Gastrocnemius medialis (tissue), 4 donors: Measurements from ENCODE around the gene MGST2. TPM values are rescaled to one million over a fixed set of nuclear protein-coding genes. Genes with fewer than 3 reads are reported as not detected.

ENCODE experiments used
- ATAC-seq, 2 donors: fragments of 150-250 bp; one replicate each; pipeline ENCODE4 v1.9.1; 2016
- DNase-seq, 2 donors: peaks; one replicate each; pipeline ENCODE4 v3.0.0-alpha.2; 2019
- H3K27ac ChIP-seq, 4 donors: fragments of 200-600 bp; sonication (generic); 1 replicate in 1 of 4; 2 replicates in 3 of 4; pipeline ENCODE4 v1.5.1; 2016 to 2018; ENCODE audit warnings: mild to moderate bottlenecking in 2 of 4, moderate library complexity in 1 of 4
- H3K27me3 ChIP-seq, 3 donors: fragments of 200-600 bp; sonication (generic) in 2 of 3; 1 replicate in 1 of 3; 2 replicates in 2 of 3; pipeline versions ENCODE4 v1.5.1 to v1.6.0; 2016 to 2019; ENCODE audit warnings: mild to moderate bottlenecking in 1 of 3, moderate library complexity in 1 of 3
- H3K36me3 ChIP-seq, 2 donors: fragments of 200-600 bp; sonication (generic) in 1 of 2; one replicate each; pipeline ENCODE4 v1.5.1; 2017 to 2018
- H3K4me1 ChIP-seq, 2 donors: fragments of 200-600 bp; sonication (generic) in 1 of 2; one replicate each; pipeline ENCODE4 v1.5.1; 2016 to 2017; ENCODE audit warnings: mild to moderate bottlenecking in 2 of 2
- H3K4me3 ChIP-seq, 4 donors: fragments of 200-600 bp; sonication (generic) in 3 of 4; 1 replicate in 1 of 4; 2 replicates in 3 of 4; pipeline ENCODE4 v1.5.1; 2016 to 2019; ENCODE audit warnings: mild to moderate bottlenecking in 2 of 4
- H3K9me3 ChIP-seq, 3 donors: fragments of 200-600 bp; sonication (generic) in 2 of 3; 1 replicate in 1 of 3; 2 replicates in 2 of 3; pipeline ENCODE4 v1.5.1; 2016 to 2019
- CTCF ChIP-seq, 5 experiments: fragments of 450-650 bp in 3 of 5; fragments of 200-600 bp in 2 of 5; sonication (generic) in 2 of 5; IDR thresholded peaks in 4 of 5; conservative IDR thresholded peaks in 1 of 5; 1 replicate in 4 of 5; 2 replicates in 1 of 5; pipeline ENCODE4 v1.5.1; 2016 to 2019; ENCODE audit warnings: antibody characterized with exemption in 5 of 5, mild to moderate bottlenecking in 3 of 5, moderate library complexity in 3 of 5
- POLR2A ChIP-seq, 2 donors: fragments of 450-650 bp; IDR thresholded peaks; one replicate each; pipeline ENCODE4 v1.6.1; 2017; ENCODE audit warnings: antibody characterized with exemption in 2 of 2, mild to moderate bottlenecking in 2 of 2, moderate library complexity in 2 of 2
- in situ Hi-C, 4 donors: fragments of 200-750 bp; cut with MboI; loops; one replicate each; pipeline versions ENCODE4 v1.15.0 to v1.8.0; 2017; ENCODE audit warnings: low sequenced_read_pairs in 4 of 4
- intact Hi-C: fragments of 100-400 bp; cut with DNase I; formaldehyde crosslinking; loops from one replicate; pipeline ENCODE4 v1.15.1; 2023; ENCODE audit warnings: low total_unique reads
- total RNA-seq, 4 donors: library from RNA; depleted of rRNA; stranded (reverse); fragments of >200 nt; gene quantifications; one replicate each; pipeline versions ENCODE4 v1.1.0 to v1.2.3, GENCODE V29; 2016

The MGST2 gene
- total RNA-seq, 4 donors from 2014 or later: 17.3 to 38.6 (median 30.9) TPM

GRCh38 chr4:139641218-139641617 lies 24.4 kb upstream of the MGST2 start:
- intact Hi-C loops: no loop called here
- TF ChIP-seq POLR2A (IDR thresholded peaks at IDR 0.05) (no peak), CTCF (IDR thresholded peaks at IDR 0.05 in 4 of 5, conservative IDR thresholded peaks at IDR 0.05 in 1 of 5) (no peak)
- Histone ChIP-seq H3K27ac (no peak overlapping the region), H3K9me3 (no peaks in the 10 kb centered on the region), H3K36me3 (no peaks in the 10 kb centered on the region), H3K4me1 (no peaks in the 10 kb centered on the region), H3K4me3 (no peak overlapping the region), H3K27me3 (no peaks in the 10 kb centered on the region)
- no peak for DNase-seq
- in situ Hi-C loops: loop anchor here in 2 of 4 donors (10.0 to 25.0 kb wide), 2 partner anchors 146 to 604 kb away; no protein-coding TSS in a partner anchor
- no peak for ATAC-seq

GRCh38 chr4:139642364-139642763 lies 23.3 kb upstream of the MGST2 start:
- DNase-seq (no peak), ATAC-seq (no peak)
- Histone ChIP-seq H3K27me3 (no peaks in the 10 kb centered on the region), H3K4me1 (no peaks in the 10 kb centered on the region), H3K27ac (no peak overlapping the region), H3K4me3 (no peak overlapping the region), H3K9me3 (no peaks in the 10 kb centered on the region), H3K36me3 (no peaks in the 10 kb centered on the region)
- intact Hi-C loops (no loop called here), in situ Hi-C loops (loop anchor here in 2 of 4 donors (10.0 to 25.0 kb wide), 2 partner anchors 148 to 605 kb away; no protein-coding TSS in a partner anchor)
- TF ChIP-seq CTCF (IDR thresholded peaks at IDR 0.05 in 4 of 5, conservative IDR thresholded peaks at IDR 0.05 in 1 of 5) (no peak), POLR2A (IDR thresholded peaks at IDR 0.05) (no peak)

DNA sequence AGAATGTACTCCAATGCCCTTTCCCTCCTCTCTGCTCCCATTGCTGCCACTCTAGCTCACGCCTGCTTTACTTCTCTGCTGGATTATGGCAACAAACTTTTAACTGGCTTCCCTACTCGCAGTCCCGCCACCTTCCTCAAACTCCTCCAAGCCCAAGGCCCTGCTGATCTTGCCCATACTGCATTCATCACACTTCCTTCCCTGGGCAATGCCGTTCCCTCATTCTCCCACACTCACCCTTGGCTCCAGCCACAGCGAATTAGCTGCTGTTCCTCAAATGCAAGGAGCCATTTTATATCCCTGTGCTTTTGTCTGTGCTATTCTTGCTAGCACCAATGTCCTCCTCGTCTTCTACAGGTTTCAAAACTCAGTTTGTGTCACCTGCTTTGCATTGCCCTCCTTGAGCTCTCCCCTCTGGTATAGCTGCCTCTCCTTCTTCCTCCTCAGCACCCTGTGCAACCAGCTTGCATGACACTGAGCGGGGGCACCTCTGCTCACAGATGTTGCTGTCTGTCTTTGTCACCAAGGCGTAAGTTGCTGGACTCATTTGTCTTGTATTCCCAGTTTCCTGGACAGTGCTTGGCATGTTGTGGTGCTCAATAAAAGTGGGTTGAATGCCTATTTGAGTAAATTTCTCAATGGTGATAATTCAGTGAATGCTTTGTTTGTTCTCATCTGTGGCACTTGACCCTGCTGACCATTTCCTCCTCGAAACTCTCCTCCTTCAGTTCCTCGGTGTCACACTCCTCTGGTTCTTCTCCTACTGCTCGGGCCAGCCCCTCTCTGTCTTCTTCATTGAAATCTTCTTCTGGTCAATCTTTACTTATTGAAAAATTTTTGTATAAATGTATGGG lies 22.4 kb upstream of the MGST2 start:
- DNase-seq (no peak), ATAC-seq (no peak)
- H3K4me3 ChIP-seq: no peak overlapping the region
- no peak overlapping the region for H3K27ac ChIP-seq
- no peaks in the 10 kb centered on the region for H3K4me1 ChIP-seq
- H3K36me3 ChIP-seq: no peaks in the 10 kb centered on the region
- H3K27me3 ChIP-seq: no peaks in the 10 kb centered on the region
- in situ Hi-C loops: loop anchor here in 2 of 4 donors (10.0 to 25.0 kb wide), 2 partner anchors 148 to 606 kb away; no protein-coding TSS in a partner anchor
- H3K9me3 ChIP-seq: no peaks in the 10 kb centered on the region
- intact Hi-C loops: no loop called here
- TF ChIP-seq CTCF (IDR thresholded peaks at IDR 0.05 in 4 of 5, conservative IDR thresholded peaks at IDR 0.05 in 1 of 5): no peak
- TF ChIP-seq POLR2A (IDR thresholded peaks at IDR 0.05): no peak

GRCh38 chr4:139645458-139645857 lies 20.2 kb upstream of the MGST2 start:
- no peak overlapping the region for H3K27ac ChIP-seq
- intact Hi-C loops (no loop called here), in situ Hi-C loops (loop anchor here in 3 of 4 donors (5.0 to 25.0 kb wide), 3 partner anchors 33 to 608 kb away; no protein-coding TSS in a partner anchor)
- no peaks in the 10 kb centered on the region for H3K9me3 ChIP-seq
- H3K27me3 ChIP-seq: no peaks in the 10 kb centered on the region
- no peaks in the 10 kb centered on the region for H3K4me1 ChIP-seq
- no peaks in the 10 kb centered on the region for H3K36me3 ChIP-seq
- TF ChIP-seq POLR2A (IDR thresholded peaks at IDR 0.05): no peak
- TF ChIP-seq CTCF (IDR thresholded peaks at IDR 0.05 in 4 of 5, conservative IDR thresholded peaks at IDR 0.05 in 1 of 5): no peak
- ATAC-seq (no peak), DNase-seq (no peak)
- H3K4me3 ChIP-seq: no peak overlapping the region
